Measurements from ENCODE around the gene C1QL1.

- TF ChIP-seq ZNF274 (IDR thresholded peaks at IDR 0.05; ENCODE audit: low read depth, low read length) (no peak), ZFX (IDR thresholded peaks at IDR 0.05) (no peak), POLR2AphosphoS5 (IDR thresholded peaks at IDR 0.05; ENCODE audit: low read depth, low read length) (no peak), JUND (IDR thresholded peaks at IDR 0.05) (no peak), EZH2 (IDR thresholded peaks at IDR 0.05) (no peak)
- TF ChIP-seq, protein P1, sequence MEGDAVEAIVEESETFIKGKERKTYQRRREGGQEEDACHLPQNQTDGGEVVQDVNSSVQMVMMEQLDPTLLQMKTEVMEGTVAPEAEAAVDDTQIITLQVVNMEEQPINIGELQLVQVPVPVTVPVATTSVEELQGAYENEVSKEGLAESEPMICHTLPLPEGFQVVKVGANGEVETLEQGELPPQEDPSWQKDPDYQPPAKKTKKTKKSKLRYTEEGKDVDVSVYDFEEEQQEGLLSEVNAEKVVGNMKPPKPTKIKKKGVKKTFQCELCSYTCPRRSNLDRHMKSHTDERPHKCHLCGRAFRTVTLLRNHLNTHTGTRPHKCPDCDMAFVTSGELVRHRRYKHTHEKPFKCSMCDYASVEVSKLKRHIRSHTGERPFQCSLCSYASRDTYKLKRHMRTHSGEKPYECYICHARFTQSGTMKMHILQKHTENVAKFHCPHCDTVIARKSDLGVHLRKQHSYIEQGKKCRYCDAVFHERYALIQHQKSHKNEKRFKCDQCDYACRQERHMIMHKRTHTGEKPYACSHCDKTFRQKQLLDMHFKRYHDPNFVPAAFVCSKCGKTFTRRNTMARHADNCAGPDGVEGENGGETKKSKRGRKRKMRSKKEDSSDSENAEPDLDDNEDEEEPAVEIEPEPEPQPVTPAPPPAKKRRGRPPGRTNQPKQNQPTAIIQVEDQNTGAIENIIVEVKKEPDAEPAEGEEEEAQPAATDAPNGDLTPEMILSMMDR (IDR thresholded peaks at IDR 0.05 in 2 of 3, conservative IDR thresholded peaks at IDR 0.05 in 1 of 3; ENCODE audit: borderline replicate concordance in 1 of 3, insufficient read depth in 1 of 3, low read depth in 2 of 3, low read length in 2 of 3): no peak
These were observed 33.0 kb downstream of the C1QL1 start for GRCh38 chr17:44935116-44935515.
